Measurements from ENCODE around the gene RNF31. TPM values are rescaled to one million over a fixed set of nuclear protein-coding genes. Genes with fewer than 3 reads are reported as not detected.
A peak's percentile ranks its signal among the peaks of the same experiment; 100 is the strongest.

RNF31 gene
- total and polyA plus RNA-seq, 2 of the 13 experiments (the other 11 are each of a cell fraction or from before 2014, with no cell fraction given), result 48.2 to 86.8 TPM

DNA sequence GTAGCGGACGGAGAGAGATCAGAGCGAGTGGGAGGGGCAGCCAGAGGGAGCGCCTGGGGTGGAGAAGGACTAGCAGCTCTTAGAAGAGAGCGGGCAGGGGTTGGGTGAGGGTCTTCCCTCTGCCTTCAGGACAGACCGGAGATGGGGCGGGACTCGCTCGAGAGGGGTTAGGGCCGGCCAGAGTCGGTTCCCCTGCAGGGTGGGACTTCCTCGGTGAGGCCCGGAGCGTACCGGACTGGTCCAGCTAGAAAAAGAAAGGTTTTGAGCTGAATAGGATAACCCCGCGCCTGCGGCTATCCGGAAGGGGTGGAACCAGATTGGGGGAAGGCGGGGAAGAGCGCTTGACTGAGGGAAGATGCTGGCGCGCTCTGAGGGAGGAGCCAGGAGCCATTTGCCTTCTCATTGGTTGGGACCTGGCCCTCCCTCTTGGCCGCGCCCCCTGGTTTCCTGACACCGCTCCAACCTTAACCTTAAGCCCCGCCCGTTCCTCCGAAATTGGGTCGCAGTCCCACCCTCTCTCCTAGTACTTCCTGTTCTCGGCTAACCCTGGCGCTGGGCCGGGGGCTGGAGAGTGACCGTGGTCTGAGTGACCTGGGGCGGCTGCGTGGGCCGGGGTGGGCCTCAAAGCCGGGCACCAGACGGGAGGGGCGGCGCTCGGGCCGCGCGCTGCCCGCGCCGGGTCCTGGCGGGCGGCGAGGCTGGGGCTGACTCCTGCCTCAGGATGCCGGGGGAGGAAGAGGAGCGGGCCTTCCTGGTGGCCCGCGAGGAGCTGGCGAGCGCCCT is at the start of gene RNF31 (continued):
- TF ChIP-seq, protein P1, sequence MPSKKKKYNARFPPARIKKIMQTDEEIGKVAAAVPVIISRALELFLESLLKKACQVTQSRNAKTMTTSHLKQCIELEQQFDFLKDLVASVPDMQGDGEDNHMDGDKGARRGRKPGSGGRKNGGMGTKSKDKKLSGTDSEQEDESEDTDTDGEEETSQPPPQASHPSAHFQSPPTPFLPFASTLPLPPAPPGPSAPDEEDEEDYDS (CRISPR knock-in tag; IDR thresholded peaks at IDR 0.05), result peak; percentile 97
- TF ChIP-seq STAT5B (CRISPR knock-in tag; IDR thresholded peaks at IDR 0.05), result peak; percentile 86; the same call in 1 of the 2 replicates
- no peak for TF ChIP-seq ZBTB21 (CRISPR knock-in tag; IDR thresholded peaks at IDR 0.05)
- TF ChIP-seq ZKSCAN1 (IDR thresholded peaks at IDR 0.05; ENCODE audit: low read length), result no peak
- TF ChIP-seq, protein P2, sequence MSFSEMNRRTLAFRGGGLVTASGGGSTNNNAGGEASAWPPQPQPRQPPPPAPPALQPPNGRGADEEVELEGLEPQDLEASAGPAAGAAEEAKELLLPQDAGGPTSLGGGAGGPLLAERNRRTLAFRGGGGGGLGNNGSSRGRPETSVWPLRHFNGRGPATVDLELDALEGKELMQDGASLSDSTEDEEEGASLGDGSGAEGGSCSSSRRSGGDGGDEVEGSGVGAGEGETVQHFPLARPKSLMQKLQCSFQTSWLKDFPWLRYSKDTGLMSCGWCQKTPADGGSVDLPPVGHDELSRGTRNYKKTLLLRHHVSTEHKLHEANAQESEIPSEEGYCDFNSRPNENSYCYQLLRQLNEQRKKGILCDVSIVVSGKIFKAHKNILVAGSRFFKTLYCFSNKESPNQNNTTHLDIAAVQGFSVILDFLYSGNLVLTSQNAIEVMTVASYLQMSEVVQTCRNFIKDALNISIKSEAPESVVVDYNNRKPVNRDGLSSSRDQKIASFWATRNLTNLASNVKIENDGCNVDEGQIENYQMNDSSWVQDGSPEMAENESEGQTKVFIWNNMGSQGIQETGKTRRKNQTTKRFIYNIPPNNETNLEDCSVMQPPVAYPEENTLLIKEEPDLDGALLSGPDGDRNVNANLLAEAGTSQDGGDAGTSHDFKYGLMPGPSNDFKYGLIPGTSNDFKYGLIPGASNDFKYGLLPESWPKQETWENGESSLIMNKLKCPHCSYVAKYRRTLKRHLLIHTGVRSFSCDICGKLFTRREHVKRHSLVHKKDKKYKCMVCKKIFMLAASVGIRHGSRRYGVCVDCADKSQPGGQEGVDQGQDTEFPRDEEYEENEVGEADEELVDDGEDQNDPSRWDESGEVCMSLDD (CRISPR knock-in tag; IDR thresholded peaks at IDR 0.05; ENCODE audit: borderline replicate concordance), result peak; percentile 48; the same call in 1 of the 2 replicates
- TF ChIP-seq TERF1 (CRISPR knock-in tag; IDR thresholded peaks at IDR 0.05), result peak; percentile 86; the same call in 1 of the 2 replicates
- TF ChIP-seq PAXIP1 (CRISPR knock-in tag; conservative IDR thresholded peaks at IDR 0.05), result peak; percentile 11; the same call in 1 of the 2 replicates
- TF ChIP-seq ARHGAP35 (CRISPR knock-in tag; IDR thresholded peaks at IDR 0.05; ENCODE audit: borderline replicate concordance), result peak; percentile 94
- TF ChIP-seq, protein P3, sequence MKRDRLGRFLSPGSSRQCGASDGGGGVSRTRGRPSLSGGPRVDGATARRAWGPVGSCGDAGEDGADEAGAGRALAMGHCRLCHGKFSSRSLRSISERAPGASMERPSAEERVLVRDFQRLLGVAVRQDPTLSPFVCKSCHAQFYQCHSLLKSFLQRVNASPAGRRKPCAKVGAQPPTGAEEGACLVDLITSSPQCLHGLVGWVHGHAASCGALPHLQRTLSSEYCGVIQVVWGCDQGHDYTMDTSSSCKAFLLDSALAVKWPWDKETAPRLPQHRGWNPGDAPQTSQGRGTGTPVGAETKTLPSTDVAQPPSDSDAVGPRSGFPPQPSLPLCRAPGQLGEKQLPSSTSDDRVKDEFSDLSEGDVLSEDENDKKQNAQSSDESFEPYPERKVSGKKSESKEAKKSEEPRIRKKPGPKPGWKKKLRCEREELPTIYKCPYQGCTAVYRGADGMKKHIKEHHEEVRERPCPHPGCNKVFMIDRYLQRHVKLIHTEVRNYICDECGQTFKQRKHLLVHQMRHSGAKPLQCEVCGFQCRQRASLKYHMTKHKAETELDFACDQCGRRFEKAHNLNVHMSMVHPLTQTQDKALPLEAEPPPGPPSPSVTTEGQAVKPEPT (CRISPR knock-in tag; IDR thresholded peaks at IDR 0.05; ENCODE audit: low read depth), result 0 out of 2 replicates have a peak, but pooled peaks have one; percentile 52
- TF ChIP-seq KMT2A (CRISPR knock-in tag; IDR thresholded peaks at IDR 0.05), result peak; percentile 58
- TF ChIP-seq THYN1 (CRISPR knock-in tag; IDR thresholded peaks at IDR 0.05; ENCODE audit: borderline replicate concordance, low read depth), result no peak

All from HepG2 (cell line).